GM21526 (cell line): ENCODE results near the gene SMIM21.

ENCODE experiments used
- ATAC-seq: cut with Tn5 transposase; IDR thresholded peaks from one replicate; pipeline ENCODE4 v1.9.1; 2021; ENCODE audit warnings: moderate library complexity; ENCODE audit not compliant: unreplicated experiment, low FRiP score

The SMIM21 gene

GRCh38 chr18:75378376-75379315, 48.9 kb downstream of the SMIM21 start:
- ATAC-seq = no peak

DNA sequence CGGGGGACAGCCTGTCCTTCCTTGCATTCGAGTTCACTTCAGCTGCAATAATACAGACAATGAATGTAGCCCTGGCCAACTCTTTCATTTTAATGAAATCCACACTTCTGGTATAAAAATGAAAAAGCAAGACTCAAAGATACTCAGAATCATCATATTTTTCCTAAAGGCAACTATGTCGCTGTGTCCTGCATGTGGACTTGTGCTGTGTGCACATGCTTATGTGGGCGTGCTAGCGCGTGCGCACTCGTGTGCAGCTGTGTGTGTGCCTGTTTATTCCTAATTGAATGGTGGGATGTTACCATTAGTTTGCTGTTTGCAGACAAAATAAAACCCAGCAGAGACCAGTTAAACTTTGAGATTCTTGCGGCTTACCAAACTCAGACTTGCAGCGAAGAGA, 49.6 kb downstream of the SMIM21 start:
- ATAC-seq = no peak

DNA sequence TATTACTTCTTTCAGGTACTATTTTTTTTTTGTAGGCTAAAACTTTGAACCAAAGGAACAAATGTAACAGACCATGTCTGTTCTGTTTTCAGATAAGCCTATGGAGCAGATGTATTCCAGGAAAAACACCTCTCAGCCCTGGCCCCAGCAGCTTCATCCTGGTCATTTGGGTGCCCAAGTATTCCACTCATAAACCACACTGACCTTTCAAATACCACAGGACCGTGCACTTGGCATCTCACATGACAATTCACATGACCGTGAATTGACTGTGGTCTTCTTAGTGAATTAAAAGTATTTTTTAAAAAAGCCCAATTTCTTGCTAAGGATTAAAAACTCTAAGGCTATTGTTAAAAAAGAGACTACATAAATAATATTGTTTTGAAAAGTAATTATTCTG, 50.2 kb downstream of the SMIM21 start:
- ATAC-seq = no peak

DNA sequence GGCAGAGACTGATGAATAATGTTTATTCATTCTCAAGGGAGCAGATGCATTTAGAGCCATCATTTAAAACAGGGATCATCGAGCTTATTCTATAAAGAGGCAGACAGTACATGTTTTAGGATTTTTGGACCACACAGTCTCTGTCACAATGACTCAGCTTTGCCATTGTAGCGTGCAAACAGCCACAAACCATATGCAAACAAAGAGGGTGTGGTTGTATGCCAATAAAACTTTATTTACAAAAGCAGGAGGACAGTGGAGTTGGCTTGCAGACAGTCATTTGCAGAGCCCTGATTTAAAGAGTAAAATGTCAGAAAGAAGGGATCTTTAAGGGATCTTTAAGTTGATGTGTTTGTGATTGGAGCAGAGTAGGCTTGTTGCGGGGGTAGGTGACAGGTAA, 51.5 kb downstream of the SMIM21 start:
- ATAC-seq = no peak

- ATAC-seq = no peak
Observed at GRCh38 chr18:75375341-75375740, 52.2 kb downstream of the SMIM21 start.

- ATAC-seq = no peak
Observed at GRCh38 chr18:75374466-75374865, 53.0 kb downstream of the SMIM21 start.

- no peak for ATAC-seq
Observed at GRCh38 chr18:75369026-75369721, 58.3 kb downstream of the SMIM21 start.

GRCh38 chr18:75365837-75366236, 61.7 kb downstream of the SMIM21 start:
- no peak for ATAC-seq

GRCh38 chr18:75365254-75365629, 62.3 kb downstream of the SMIM21 start:
- ATAC-seq = no peak

DNA sequence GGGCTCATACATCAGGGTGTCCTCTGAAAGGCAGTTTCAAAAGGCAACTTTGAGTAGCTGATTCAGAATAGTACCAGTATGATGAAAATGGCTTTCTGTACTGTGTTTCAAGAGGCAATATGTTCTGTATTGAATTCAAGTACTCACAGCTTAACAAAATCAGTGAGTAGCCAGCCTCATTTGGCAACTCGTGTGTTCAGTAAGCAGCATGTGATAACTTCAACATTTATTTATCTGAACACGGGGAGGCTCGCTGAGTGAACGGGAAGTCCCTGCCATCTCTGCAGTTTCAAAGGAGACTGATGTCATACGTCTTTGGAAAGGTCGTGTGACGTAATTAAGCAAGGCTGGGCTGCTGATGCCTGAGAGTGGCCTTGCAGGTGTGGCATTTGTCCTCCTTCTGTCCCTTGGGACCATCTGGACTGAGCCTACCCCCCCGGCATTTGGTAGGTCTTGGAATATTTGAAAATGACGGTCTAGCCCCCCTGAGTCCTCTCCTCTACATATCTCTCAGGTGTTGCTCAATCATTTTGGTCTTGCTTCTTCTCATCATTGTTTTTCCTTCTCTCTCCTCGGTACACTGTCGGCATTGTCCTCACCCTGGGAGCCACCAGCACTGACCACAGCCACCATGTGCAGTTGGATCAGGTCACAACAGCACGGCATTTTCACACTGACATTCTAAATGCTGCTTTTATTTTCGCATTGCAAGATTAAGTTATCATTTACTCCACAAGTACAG, 62.8 kb downstream of the SMIM21 start:
- ATAC-seq = no peak

DNA sequence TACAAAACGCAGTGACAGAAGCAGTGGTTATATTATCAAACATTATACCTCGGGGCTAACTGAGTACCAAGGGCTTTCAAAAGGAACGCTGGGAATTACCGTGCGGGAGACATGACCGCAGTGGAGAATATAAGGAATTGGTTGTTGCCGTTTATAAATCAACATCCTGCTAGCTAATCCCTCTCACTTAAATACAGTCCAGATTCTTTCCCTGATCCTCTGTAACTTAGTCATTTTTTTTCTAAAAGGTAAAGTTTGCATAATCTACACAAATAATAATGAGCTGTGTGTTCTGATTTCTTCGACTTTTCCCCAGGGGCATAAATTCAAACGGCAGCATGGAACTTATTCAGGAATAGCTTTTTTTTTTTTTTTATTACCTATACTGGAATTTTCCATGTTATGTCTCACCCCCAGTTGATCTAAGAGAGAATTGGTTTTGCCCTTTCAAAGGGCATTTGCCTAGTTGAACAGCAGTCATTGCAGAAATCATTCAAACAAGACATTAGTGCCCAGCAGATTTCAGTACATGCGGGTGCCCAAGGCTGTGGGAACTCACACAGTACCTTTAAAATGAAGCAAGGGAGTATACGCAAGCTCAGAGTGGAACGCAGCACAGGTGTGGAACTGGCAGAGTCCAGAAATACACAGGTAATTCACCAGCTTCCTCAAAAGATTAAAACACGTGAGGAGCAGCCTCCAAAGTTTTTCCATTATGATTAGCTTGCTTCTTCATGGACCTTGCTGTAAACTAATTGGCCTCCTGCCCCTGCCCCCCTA, 63.9 kb downstream of the SMIM21 start:
- ATAC-seq = no peak

DNA sequence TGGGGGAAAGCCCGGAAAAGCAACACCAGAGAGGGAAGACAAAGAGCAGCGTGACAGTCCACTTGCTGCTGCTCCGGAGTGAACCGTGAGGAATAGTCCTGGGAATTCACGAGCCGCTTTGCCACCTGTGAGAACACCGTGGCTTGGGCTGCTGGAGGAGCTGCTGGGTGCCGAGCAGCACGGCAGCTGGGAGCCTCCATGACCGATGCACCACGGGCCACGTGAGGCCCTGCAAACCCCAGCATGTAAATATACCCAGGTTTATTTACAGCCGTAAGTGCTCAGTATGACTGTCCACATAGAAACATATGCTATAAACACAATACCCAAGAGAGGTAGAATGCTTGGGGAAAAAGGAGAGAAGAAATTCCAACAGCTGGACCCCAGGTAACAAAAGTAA, 65.1 kb downstream of the SMIM21 start:
- no peak for ATAC-seq

- no peak for ATAC-seq
Observed at GRCh38 chr18:75360941-75361340, 66.6 kb downstream of the SMIM21 start.

DNA sequence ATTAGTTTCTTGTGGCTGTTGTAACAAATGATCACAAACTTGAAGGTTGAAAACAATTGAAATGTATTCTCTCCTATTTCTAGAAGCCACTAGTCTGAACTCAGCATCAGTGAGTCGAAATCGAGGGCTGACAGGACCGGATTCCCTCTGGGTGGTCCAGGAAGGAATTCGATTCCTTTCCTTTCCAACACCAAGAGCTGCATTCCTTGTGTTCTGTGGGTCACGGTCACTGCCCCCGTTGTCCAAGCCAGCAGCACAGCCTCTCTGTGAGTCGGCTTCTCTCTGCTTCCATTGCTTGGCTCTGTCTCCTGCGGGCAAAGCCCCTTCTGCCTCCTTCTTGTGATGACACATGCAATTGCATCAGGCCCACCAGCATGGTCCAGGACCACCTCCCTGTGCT, 67.3 kb downstream of the SMIM21 start:
- no peak for ATAC-seq
